Endothelial cell (in vitro differentiated cells): Measurements from ENCODE around the gene ERGIC2. TPM values are rescaled to one million over a fixed set of nuclear protein-coding genes. Genes with fewer than 3 reads are reported as not detected.
"Not testable (repeated sequence)": the region's sequence is repeated elsewhere in the genome, so short reads cannot be mapped to it uniquely, and the experiment has no call there.

ENCODE experiments used
- DNase-seq: peaks from one replicate; pipeline ENCODE4 v3.0.0; 2021; ENCODE audit warnings: low spot score
- H3K27ac Mint-ChIP-seq: one replicate; pipeline ENCODE4 v1.8.0; 2021; ENCODE audit warnings: mixed read lengths, inconsistent platforms; ENCODE audit not compliant: unreplicated experiment
- H3K27me3 Mint-ChIP-seq: one replicate; pipeline ENCODE4 v1.8.0; 2021; ENCODE audit warnings: mild to moderate bottlenecking, moderate library complexity, mixed read lengths, inconsistent platforms; ENCODE audit not compliant: unreplicated experiment
- H3K36me3 Mint-ChIP-seq: one replicate; pipeline ENCODE4 v1.8.0; 2021; ENCODE audit warnings: mild to moderate bottlenecking, low read depth, mixed read lengths, inconsistent platforms; ENCODE audit not compliant: unreplicated experiment
- H3K4me1 Mint-ChIP-seq: one replicate; pipeline ENCODE4 v1.8.0; 2021; ENCODE audit warnings: mild to moderate bottlenecking, mixed read lengths, inconsistent platforms; ENCODE audit not compliant: unreplicated experiment
- H3K4me3 Mint-ChIP-seq: one replicate; pipeline ENCODE4 v1.8.0; 2021; ENCODE audit warnings: mild to moderate bottlenecking, mixed read lengths, inconsistent platforms; ENCODE audit not compliant: unreplicated experiment
- H3K9me3 Mint-ChIP-seq: one replicate; pipeline ENCODE4 v1.8.0; 2021; ENCODE audit warnings: mixed read lengths, inconsistent platforms; ENCODE audit not compliant: unreplicated experiment
- total RNA-seq: library from RNA; stranded (reverse); fragmentation: NEBNext Ultra II Directional; extraction: Animal tissue kit (Norgen Biotek cat#: 25700); gene quantifications from one replicate; pipeline ENCODE4 v1.2.1, GENCODE V29; 2021; ENCODE audit not compliant: unreplicated experiment
- TF ChIP-seq, protein P1 (sequence below): fragments of 200-600 bp; sonication (generic); IDR thresholded peaks from one replicate; pipeline ENCODE4 v1.5.0; 2021; ENCODE audit warnings: antibody characterized with exemption; ENCODE audit not compliant: unreplicated experiment

The ERGIC2 gene
- total RNA-seq, 1 donor from 2014 or later: 44.4 TPM

DNA sequence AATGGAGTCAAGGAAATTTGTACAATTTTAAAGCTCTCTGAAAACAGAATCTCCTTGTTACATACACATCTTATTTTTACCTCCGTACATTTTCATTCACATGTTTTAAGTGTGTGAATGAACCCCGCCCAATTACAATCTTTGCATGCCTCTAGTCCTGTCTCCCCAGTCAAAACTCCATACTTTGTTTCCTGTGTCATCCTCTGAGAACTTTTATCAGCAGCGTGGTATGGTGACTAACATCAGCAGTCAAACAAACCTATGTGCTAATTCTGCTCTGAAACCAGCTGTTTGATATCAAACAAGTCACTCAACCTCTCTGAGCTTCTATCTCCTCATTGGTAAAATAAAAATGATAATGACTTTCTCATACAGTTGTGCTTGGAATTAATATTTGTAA, 15.8 kb upstream of the ERGIC2 start:
- Mint-ChIP-seq H3K27ac (no peak overlapping the region), H3K9me3 (no peaks in the 10 kb centered on the region), H3K4me3 (no peak overlapping the region), H3K4me1 (no peaks in the 10 kb centered on the region), H3K27me3 (peaks cover 1% of the 10 kb centered on the region), H3K36me3 (no peaks in the 10 kb centered on the region)
- TF ChIP-seq, protein P1, sequence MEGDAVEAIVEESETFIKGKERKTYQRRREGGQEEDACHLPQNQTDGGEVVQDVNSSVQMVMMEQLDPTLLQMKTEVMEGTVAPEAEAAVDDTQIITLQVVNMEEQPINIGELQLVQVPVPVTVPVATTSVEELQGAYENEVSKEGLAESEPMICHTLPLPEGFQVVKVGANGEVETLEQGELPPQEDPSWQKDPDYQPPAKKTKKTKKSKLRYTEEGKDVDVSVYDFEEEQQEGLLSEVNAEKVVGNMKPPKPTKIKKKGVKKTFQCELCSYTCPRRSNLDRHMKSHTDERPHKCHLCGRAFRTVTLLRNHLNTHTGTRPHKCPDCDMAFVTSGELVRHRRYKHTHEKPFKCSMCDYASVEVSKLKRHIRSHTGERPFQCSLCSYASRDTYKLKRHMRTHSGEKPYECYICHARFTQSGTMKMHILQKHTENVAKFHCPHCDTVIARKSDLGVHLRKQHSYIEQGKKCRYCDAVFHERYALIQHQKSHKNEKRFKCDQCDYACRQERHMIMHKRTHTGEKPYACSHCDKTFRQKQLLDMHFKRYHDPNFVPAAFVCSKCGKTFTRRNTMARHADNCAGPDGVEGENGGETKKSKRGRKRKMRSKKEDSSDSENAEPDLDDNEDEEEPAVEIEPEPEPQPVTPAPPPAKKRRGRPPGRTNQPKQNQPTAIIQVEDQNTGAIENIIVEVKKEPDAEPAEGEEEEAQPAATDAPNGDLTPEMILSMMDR: no peak
- DNase-seq: no peak

DNA sequence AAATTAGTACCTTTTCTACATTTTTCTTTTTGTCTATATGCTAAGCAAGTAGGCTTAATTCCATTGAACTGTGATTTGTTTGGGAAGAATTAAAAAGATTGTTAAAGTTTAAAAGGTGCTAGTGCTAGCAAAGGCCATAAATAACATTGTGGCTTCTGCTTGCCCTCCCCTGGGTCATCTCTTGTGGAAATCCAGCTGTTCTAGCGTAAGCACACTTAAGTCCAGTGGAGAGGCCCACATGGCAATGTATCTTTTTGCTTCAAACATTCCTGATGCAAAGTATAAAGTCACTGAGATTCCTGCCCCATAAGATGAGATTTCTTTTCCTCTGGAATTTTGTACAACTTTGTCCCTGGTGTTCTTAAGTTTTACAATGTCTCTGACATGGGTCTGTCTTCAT, 14.4 kb upstream of the ERGIC2 start:
- no peak overlapping the region for H3K27ac Mint-ChIP-seq
- no peaks in the 10 kb centered on the region for H3K36me3 Mint-ChIP-seq
- TF ChIP-seq, protein P1: no peak
- DNase-seq: no peak
- H3K9me3 Mint-ChIP-seq: no peaks in the 10 kb centered on the region
- peaks cover 3% of the 10 kb centered on the region for H3K4me1 Mint-ChIP-seq
- H3K4me3 Mint-ChIP-seq: no peak overlapping the region
- peaks cover 1% of the 10 kb centered on the region for H3K27me3 Mint-ChIP-seq

- H3K4me3 Mint-ChIP-seq, H3K27ac Mint-ChIP-seq, H3K4me1 Mint-ChIP-seq, DNase-seq, H3K36me3 Mint-ChIP-seq, H3K9me3 Mint-ChIP-seq, H3K27me3 Mint-ChIP-seq: not testable (repeated sequence)
Observed at GRCh38 chr12:29390419-29390818, 9.4 kb upstream of the ERGIC2 start.

DNA sequence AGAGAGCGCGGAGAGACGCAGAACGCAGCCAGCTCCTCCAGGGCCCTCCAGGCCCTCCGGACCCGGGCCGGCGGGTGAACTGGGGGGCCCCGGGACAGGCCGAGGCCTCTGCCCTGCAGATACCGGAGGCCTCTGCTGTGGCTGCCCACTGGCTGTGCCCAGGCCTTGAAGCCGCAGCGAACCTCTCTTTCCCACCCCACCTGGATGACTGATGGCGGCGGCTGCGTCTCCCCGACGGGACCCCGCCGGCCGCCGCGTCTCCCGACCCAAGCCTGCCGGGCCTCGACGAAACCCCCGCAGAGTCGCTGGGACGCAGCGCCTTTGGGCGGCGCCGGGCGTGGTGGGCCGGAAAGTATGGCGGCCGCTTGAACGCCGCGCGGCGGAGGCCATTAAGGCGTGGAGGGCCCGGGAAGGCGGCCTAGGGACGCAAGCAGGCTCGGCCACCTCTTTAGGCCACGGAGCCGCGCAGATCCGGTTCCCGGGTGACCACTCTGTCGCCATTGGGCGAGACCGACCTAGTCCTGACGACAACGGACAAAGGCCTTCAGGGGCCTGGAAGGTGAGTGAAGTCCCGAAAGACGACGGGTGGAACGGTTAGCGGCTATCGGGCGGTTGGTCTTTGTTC, 8.4 kb upstream of the ERGIC2 start:
- Mint-ChIP-seq H3K9me3 (no peaks in the 10 kb centered on the region), H3K4me3 (no peak overlapping the region), H3K27ac (no peak overlapping the region), H3K36me3 (peaks cover 3% of the 10 kb centered on the region), H3K4me1 (peaks cover 7% of the 10 kb centered on the region), H3K27me3 (no peaks in the 10 kb centered on the region)
- no peak for DNase-seq
- TF ChIP-seq, protein P1: no peak

GRCh38 chr12:29386084-29386680, 5.2 kb upstream of the ERGIC2 start:
- not testable (repeated sequence) for H3K9me3 Mint-ChIP-seq, H3K4me3 Mint-ChIP-seq, H3K36me3 Mint-ChIP-seq, H3K27ac Mint-ChIP-seq, H3K27me3 Mint-ChIP-seq, DNase-seq
- H3K4me1 Mint-ChIP-seq: peaks cover 12% of the 10 kb centered on the region

DNA sequence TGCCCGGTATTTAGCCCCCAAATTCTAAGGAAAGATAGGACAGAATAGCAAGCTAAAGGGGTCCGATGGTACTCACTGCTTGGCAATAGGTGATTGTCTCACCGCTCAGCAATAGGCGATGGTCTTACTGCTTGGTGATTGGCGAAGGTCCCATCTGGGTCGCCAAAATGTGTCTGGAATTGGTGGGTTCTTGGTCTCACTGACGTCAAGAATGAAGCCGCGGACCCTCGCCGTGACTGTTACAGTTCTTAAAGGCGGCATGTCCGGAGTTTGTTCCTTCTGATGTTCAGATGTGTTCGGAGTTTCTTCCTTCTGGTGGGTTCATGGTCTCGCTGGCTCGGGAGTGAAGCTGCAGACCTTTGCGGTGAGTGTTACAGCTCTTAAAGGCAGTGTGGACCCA, 4.2 kb upstream of the ERGIC2 start:
- peaks cover 11% of the 10 kb centered on the region for H3K4me1 Mint-ChIP-seq
- not testable (repeated sequence) for H3K27me3 Mint-ChIP-seq, H3K4me3 Mint-ChIP-seq

More for the DNA sequence above, 4.2 kb upstream of the ERGIC2 start:
- not testable (repeated sequence) for DNase-seq, H3K27ac Mint-ChIP-seq, H3K9me3 Mint-ChIP-seq, H3K36me3 Mint-ChIP-seq
